Endothelial cell of umbilical vein (primary cell): ENCODE data around the gene VPS29. TPM values are rescaled to one million over a fixed set of nuclear protein-coding genes. Genes with fewer than 3 reads are reported as not detected.
"Not testable (repeated sequence)": the region's sequence is repeated elsewhere in the genome, so short reads cannot be mapped to it uniquely, and the experiment has no call there.

Experiments used
- BruUV-seq: library from RNA; stranded (reverse); fragments of 400-500 nt; replicated peaks from 2 replicates; lab custom pipeline; 2021; lab: Mats Ljungman, UMichigan
- CTCF ChIA-PET: fragments of 300-600, 350-600 bp; sonication (Branson Sonifier 250); formaldehyde crosslinking; loops from one replicate; lab custom pipeline; 2021; ENCODE audit warnings: antibody characterized with exemption, inconsistent platforms; lab: Charles Lee
- POLR2A ChIA-PET: fragments of 300-600, 350-600 bp; sonication (Branson Sonifier 250); formaldehyde crosslinking; loops from one replicate; lab custom pipeline; 2021; ENCODE audit warnings: antibody characterized with exemption, inconsistent platforms; lab: Charles Lee
- DNase-seq: peaks from one replicate; pipeline ENCODE4 v3.0.0-alpha.2; 2011; ENCODE audit warnings: low read depth, low spot score
- FAIRE-seq: peaks from 2 replicates; lab custom pipeline; 2011; peaks lifted over from hg19 to GRCh38; lab: Jason Lieb, UNC
- H2AFZ ChIP-seq: 2 replicates; pipeline ENCODE4 v1.6.0; 2012; ENCODE audit warnings: low read depth, low read length, control low read depth, inconsistent platforms
- H3K27ac ChIP-seq: 2 replicates; pipeline ENCODE4 v1.5.1; 2011; ENCODE audit warnings: low read depth, mild to moderate bottlenecking, control low read depth, low read length, moderate library complexity; ENCODE audit not compliant: insufficient read depth
- H3K27me3 ChIP-seq, 2 experiments: 2 replicates each; pipeline versions ENCODE4 v1.6.0 to v1.6.1; 2011; ENCODE audit warnings: low read length in 2 of 2, mixed read lengths in 1 of 2; ENCODE audit not compliant: control insufficient read depth in 2 of 2, insufficient read depth in 2 of 2
- H3K36me3 ChIP-seq, 2 experiments: 2 replicates in 1 of 2; 3 replicates in 1 of 2; pipeline ENCODE4 v1.5.1; 2011; ENCODE audit warnings: low read length in 2 of 2, mild to moderate bottlenecking in 1 of 2, moderate library complexity in 1 of 2; ENCODE audit not compliant: control insufficient read depth in 2 of 2, insufficient read depth in 2 of 2; ENCODE audit errors: extremely low read depth in 1 of 2
- H3K4me1 ChIP-seq: 3 replicates; pipeline ENCODE4 v1.5.1; 2011; ENCODE audit warnings: mild to moderate bottlenecking, low read length; ENCODE audit not compliant: control insufficient read depth, insufficient read depth; ENCODE audit errors: extremely low read depth
- H3K4me2 ChIP-seq: 2 replicates; pipeline ENCODE4 v1.6.1; 2011; ENCODE audit warnings: low read length, control low read depth, mixed read lengths; ENCODE audit not compliant: insufficient read depth
- H3K4me3 ChIP-seq, 3 experiments: fragments of 200-600 bp in 1 of 3; sonication (generic), shearing (Covaris generic) in 1 of 3; replicated peaks in 1 of 3; 2 replicates each; pipeline ENCODE4 v1.5.1; 2011 to 2016; ENCODE audit warnings: control low read depth in 3 of 3, low read length in 3 of 3, mild to moderate bottlenecking in 2 of 3, inconsistent platforms in 1 of 3, low read depth in 1 of 3, moderate library complexity in 1 of 3; ENCODE audit not compliant: insufficient read depth in 1 of 3
- H3K79me2 ChIP-seq: 2 replicates; pipeline ENCODE4 v1.6.0; 2012; ENCODE audit warnings: low read length, inconsistent platforms; ENCODE audit not compliant: control insufficient read depth, insufficient read depth
- H3K9ac ChIP-seq: replicated peaks from 2 replicates; pipeline ENCODE3; 2011; ENCODE audit warnings: low read length, control low read depth; ENCODE audit not compliant: insufficient read depth; ENCODE audit errors: extremely low read depth
- H3K9me1 ChIP-seq: replicated peaks from 3 replicates; pipeline ENCODE4 v1.6.0; 2011; ENCODE audit warnings: mild to moderate bottlenecking, low read length; ENCODE audit not compliant: control insufficient read depth, insufficient read depth; ENCODE audit errors: extremely low read depth
- H3K9me3 ChIP-seq: replicated peaks from 2 replicates; pipeline ENCODE4 v1.5.1; 2012; ENCODE audit warnings: low read length, inconsistent platforms; ENCODE audit not compliant: control insufficient read depth, insufficient read depth
- H4K20me1 ChIP-seq: replicated peaks from 2 replicates; pipeline ENCODE3; 2011; ENCODE audit warnings: mild to moderate bottlenecking, low read length; ENCODE audit not compliant: control insufficient read depth, insufficient read depth; ENCODE audit errors: extremely low read depth
- CTCF ChIP-seq, 2 donors: IDR thresholded peaks; 1 replicate in 1 of 2; 2 replicates in 1 of 2; pipeline ENCODE4 v1.5.1; 2011; ENCODE audit warnings: low read length in 2 of 2, mild to moderate bottlenecking in 2 of 2, moderate library complexity in 2 of 2, control low read depth in 1 of 2, inconsistent platforms in 1 of 2, low read depth in 1 of 2; ENCODE audit not compliant: insufficient read depth in 1 of 2; ENCODE audit errors: extremely low read depth in 1 of 2
- EZH2 ChIP-seq: IDR thresholded peaks from 2 replicates; pipeline ENCODE4 v1.6.1; 2012; ENCODE audit warnings: borderline replicate concordance, low read depth, mild to moderate bottlenecking, moderate library complexity, low read length, inconsistent platforms; ENCODE audit not compliant: severe bottlenecking
- FOS ChIP-seq: IDR thresholded peaks from 2 replicates; pipeline ENCODE4 v1.6.1; 2011; ENCODE audit warnings: mild to moderate bottlenecking, low read length, moderate library complexity, borderline replicate concordance; ENCODE audit not compliant: insufficient read depth
- GATA2 ChIP-seq: IDR thresholded peaks from 2 replicates; pipeline ENCODE4 v1.7.0; 2011; ENCODE audit warnings: low read depth, mild to moderate bottlenecking, moderate library complexity, mixed read lengths, low read length; ENCODE audit not compliant: insufficient read length, insufficient read depth
- JUN ChIP-seq: IDR thresholded peaks from 2 replicates; pipeline ENCODE4 v1.6.1; 2011; ENCODE audit warnings: borderline replicate concordance, low read depth; ENCODE audit not compliant: insufficient read length, insufficient read depth
- MAX ChIP-seq: IDR thresholded peaks from 2 replicates; pipeline ENCODE4 v1.6.1; 2011; ENCODE audit not compliant: insufficient read depth, insufficient read length
- MYC ChIP-seq: IDR thresholded peaks from one replicate; pipeline ENCODE4 v1.6.1; 2011; ENCODE audit warnings: mild to moderate bottlenecking, low read depth, low read length
- POLR2A ChIP-seq: IDR thresholded peaks from 2 replicates; pipeline ENCODE4 v1.6.1; 2012; ENCODE audit warnings: low read depth, mild to moderate bottlenecking, control low read depth, low read length
- POLR2AphosphoS5 ChIP-seq: IDR thresholded peaks from 2 replicates; pipeline ENCODE4 v1.6.1; 2012; ENCODE audit warnings: low read depth, mild to moderate bottlenecking, control low read depth, low read length, moderate library complexity; ENCODE audit not compliant: insufficient read depth
- dilution Hi-C: fragments of 300-500 bp; cut with MboI; formaldehyde crosslinking; loops from one replicate; pipeline ENCODE4 v1.15.0; 2019; ENCODE audit warnings: low sequenced_read_pairs; ENCODE audit not compliant: extremely low pct_ligation_motif_present
- intact Hi-C: fragments of 100-400 bp; cut with micrococcal nuclease; formaldehyde crosslinking; loops from one replicate; pipeline ENCODE4 v1.10.0; 2022
- polyA plus RNA-seq, 4 experiments: library from polyadenylated mRNA; depleted of rRNA in 3 of 4; stranded (reverse) in 3 of 4; unstranded in 1 of 4; fragments of >200 nt; gene quantifications; 2 replicates each; pipeline versions ENCODE4 v1.2.1 to v1.2.3, GENCODE V29; 2011 to 2012; ENCODE audit warnings: missing spikeins in 1 of 4
- total RNA-seq: library from RNA; stranded (reverse); gene quantifications from 2 replicates; pipeline ENCODE4 v1.2.3, GENCODE V29; 2021

VPS29 gene
- total and polyA plus RNA-seq, 2 donors (not counting 3 experiments of a cell fraction or from before 2014, with no cell fraction given) = 138 to 155 TPM

DNA sequence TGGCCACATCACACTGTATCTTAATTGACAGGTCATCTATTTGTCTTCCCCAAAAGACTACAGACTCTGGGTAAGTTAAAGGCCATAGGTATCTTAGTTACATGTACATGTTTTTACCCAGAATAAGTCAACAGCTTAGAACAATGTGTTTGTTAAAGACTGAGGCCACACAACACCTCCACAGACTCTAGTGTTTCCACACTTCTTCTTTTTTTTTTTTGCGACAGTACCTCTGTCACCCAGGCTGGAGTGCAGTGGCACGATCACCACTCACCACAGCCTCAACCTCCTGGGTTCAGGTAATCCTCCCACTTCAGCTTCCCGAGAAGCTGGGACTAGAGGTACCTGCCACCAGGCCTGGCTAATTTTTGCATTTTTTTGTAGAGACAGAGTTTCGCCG, 35.1 kb downstream of the VPS29 start:
- H3K9ac ChIP-seq = peak overlapping the region; percentile 86
- H3K79me2 ChIP-seq = peaks cover 22% of the 10 kb centered on the region

DNA sequence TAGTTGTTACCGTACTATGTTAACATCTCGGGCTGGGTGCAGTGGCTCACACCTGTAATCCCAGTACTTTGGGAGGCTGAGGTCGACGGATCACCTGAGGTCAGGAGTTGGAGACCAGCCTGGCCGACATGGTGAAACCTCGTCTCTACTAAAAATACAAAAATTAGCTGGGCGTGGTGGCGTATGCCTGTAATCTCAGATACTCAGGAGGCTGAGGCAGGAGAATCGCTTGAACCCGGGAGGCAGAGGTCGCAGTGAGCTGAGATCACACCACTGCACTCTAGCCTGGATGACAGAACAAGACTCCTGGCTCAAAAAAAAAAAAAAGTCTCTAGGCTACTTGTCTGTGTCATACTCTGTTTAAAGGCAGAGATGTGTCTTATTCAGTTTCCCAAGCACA, 36.1 kb downstream of the VPS29 start:
- POLR2A ChIA-PET, FAIRE-seq: not testable (repeated sequence)

More for the DNA sequence above, 35.1 kb downstream of the VPS29 start:
- DNase-seq (no peak), FAIRE-seq (no peak)
- TF ChIP-seq POLR2AphosphoS5 (no peak), MAX (no peak), MYC (no peak), EZH2 (no peak), FOS (no peak), POLR2A (no peak), GATA2 (no peak), CTCF (IDR thresholded peaks at IDR 0.05; ENCODE audit: extremely low read depth in 1 of 2, insufficient read depth in 1 of 2, low read depth in 1 of 2, low read length in 2 of 2) (no peak), JUN (no peak)
- Histone ChIP-seq H3K27me3 (no peaks in the 10 kb centered on the region), H3K9me1 (no peaks in the 10 kb centered on the region), H2AFZ (no peak overlapping the region), H3K9me3 (no peaks in the 10 kb centered on the region), H3K36me3 (peaks cover 2% of the 10 kb centered on the region in 2 experiments), H3K4me2 (peak overlapping the region; percentile 97), H3K27ac (no peak overlapping the region), H4K20me1 (no peaks in the 10 kb centered on the region), H3K4me1 (peaks cover 13% of the 10 kb centered on the region), H3K4me3 (no peak overlapping the region)
- CTCF ChIA-PET = interaction anchor here (3.8 kb wide), 1 partner anchor 135 kb away, joined by 99 read pairs; no protein-coding TSS in a partner anchor
- dilution Hi-C loops (no loop called here), intact Hi-C loops (loop anchor here (5.0 kb wide), 1 partner anchor 116 kb away; the partner anchor contains the start of gene PPTC7)
- no TSS peak for BruUV-seq
- POLR2A ChIA-PET = no interaction called here

More for the DNA sequence above, 36.1 kb downstream of the VPS29 start:
- H3K4me3 ChIP-seq, H3K4me2 ChIP-seq, H2AFZ ChIP-seq, H3K9me3 ChIP-seq, H3K27me3 ChIP-seq, DNase-seq, H3K27ac ChIP-seq, BruUV-seq, H3K9ac ChIP-seq, H3K9me1 ChIP-seq, dilution Hi-C loops, H4K20me1 ChIP-seq, H3K36me3 ChIP-seq: not testable (repeated sequence)
- Histone ChIP-seq H3K4me1 (peaks cover 13% of the 10 kb centered on the region), H3K79me2 (peaks cover 22% of the 10 kb centered on the region)
- CTCF ChIA-PET = interaction anchor here (0.7 kb wide), 1 partner anchor 16 kb away, joined by 3 read pairs; the partner anchor contains the start of gene ARPC3
- intact Hi-C loops = loop anchor here (5.0 kb wide), 1 partner anchor 117 kb away; the partner anchor contains the start of gene PPTC7
